HFFc6 (cell line): ENCODE results near the gene ADH4. TPM values are rescaled to one million over a fixed set of nuclear protein-coding genes. Genes with fewer than 3 reads are reported as not detected.
"Not testable (repeated sequence)": the region's sequence is repeated elsewhere in the genome, so short reads cannot be mapped to it uniquely, and the experiment has no call there.

ENCODE experiments used
- DNase-seq: peaks from one replicate; pipeline ENCODE4 v3.0.0-alpha.2; 2018
- H3K27ac Mint-ChIP-seq: 2 replicates; pipeline ENCODE4 v1.8.0; 2020; ENCODE audit warnings: mild to moderate bottlenecking, mixed read lengths
- H3K27me3 Mint-ChIP-seq: 2 replicates; pipeline ENCODE4 v1.8.0; 2021; ENCODE audit warnings: mild to moderate bottlenecking, moderate library complexity, mixed read lengths; ENCODE audit not compliant: insufficient read depth
- H3K36me3 Mint-ChIP-seq: 2 replicates; pipeline ENCODE4 v1.8.0; 2021; ENCODE audit warnings: low read depth, mixed read lengths
- H3K4me1 Mint-ChIP-seq: 2 replicates; pipeline ENCODE4 v1.8.0; 2020; ENCODE audit warnings: low read depth, mixed read lengths
- H3K4me3 Mint-ChIP-seq: 2 replicates; pipeline ENCODE4 v1.8.0; 2020; ENCODE audit warnings: mild to moderate bottlenecking, moderate library complexity, mixed read lengths
- H3K9me3 Mint-ChIP-seq: 2 replicates; pipeline ENCODE4 v1.8.0; 2020; ENCODE audit warnings: mild to moderate bottlenecking, mixed read lengths
- total RNA-seq, 6 experiments: library from RNA; stranded (reverse); fragmentation: NEBNext Ultra II Directional; extraction: Animal tissue kit (Norgen Biotek cat#: 25700); gene quantifications; 2 replicates in 1 of 6; 3 replicates in 5 of 6; pipeline ENCODE4 v1.2.3, GENCODE V29; 2021
- TF ChIP-seq, protein P1 (sequence below): fragments of 200-600 bp; sonication (generic); IDR thresholded peaks from 2 replicates; pipeline ENCODE4 v1.5.0; 2021; ENCODE audit warnings: antibody characterized with exemption, mild to moderate bottlenecking

Gene ADH4
- total RNA-seq, 6 experiments from 2014 or later = not detected

GRCh38 chr4:99120501-99120900 is 23.6 kb downstream of the ADH4 start:
- no peaks in the 10 kb centered on the region for H3K9me3 Mint-ChIP-seq
- no peaks in the 10 kb centered on the region for H3K36me3 Mint-ChIP-seq
- H3K27ac Mint-ChIP-seq = no peak overlapping the region
- DNase-seq = no peak
- peaks cover 7% of the 10 kb centered on the region; the same call in 1 of the 2 replicates for H3K4me1 Mint-ChIP-seq
- H3K27me3 Mint-ChIP-seq = no peaks in the 10 kb centered on the region; the same call in 1 of the 2 replicates
- TF ChIP-seq, protein P1, sequence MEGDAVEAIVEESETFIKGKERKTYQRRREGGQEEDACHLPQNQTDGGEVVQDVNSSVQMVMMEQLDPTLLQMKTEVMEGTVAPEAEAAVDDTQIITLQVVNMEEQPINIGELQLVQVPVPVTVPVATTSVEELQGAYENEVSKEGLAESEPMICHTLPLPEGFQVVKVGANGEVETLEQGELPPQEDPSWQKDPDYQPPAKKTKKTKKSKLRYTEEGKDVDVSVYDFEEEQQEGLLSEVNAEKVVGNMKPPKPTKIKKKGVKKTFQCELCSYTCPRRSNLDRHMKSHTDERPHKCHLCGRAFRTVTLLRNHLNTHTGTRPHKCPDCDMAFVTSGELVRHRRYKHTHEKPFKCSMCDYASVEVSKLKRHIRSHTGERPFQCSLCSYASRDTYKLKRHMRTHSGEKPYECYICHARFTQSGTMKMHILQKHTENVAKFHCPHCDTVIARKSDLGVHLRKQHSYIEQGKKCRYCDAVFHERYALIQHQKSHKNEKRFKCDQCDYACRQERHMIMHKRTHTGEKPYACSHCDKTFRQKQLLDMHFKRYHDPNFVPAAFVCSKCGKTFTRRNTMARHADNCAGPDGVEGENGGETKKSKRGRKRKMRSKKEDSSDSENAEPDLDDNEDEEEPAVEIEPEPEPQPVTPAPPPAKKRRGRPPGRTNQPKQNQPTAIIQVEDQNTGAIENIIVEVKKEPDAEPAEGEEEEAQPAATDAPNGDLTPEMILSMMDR = no peak
- H3K4me3 Mint-ChIP-seq = no peak overlapping the region

- no peak for DNase-seq
- peaks cover 7% of the 10 kb centered on the region; the same call in 1 of the 2 replicates for H3K4me1 Mint-ChIP-seq
Observed at GRCh38 chr4:99117876-99118693, 26.0 kb downstream of the ADH4 start.

DNA sequence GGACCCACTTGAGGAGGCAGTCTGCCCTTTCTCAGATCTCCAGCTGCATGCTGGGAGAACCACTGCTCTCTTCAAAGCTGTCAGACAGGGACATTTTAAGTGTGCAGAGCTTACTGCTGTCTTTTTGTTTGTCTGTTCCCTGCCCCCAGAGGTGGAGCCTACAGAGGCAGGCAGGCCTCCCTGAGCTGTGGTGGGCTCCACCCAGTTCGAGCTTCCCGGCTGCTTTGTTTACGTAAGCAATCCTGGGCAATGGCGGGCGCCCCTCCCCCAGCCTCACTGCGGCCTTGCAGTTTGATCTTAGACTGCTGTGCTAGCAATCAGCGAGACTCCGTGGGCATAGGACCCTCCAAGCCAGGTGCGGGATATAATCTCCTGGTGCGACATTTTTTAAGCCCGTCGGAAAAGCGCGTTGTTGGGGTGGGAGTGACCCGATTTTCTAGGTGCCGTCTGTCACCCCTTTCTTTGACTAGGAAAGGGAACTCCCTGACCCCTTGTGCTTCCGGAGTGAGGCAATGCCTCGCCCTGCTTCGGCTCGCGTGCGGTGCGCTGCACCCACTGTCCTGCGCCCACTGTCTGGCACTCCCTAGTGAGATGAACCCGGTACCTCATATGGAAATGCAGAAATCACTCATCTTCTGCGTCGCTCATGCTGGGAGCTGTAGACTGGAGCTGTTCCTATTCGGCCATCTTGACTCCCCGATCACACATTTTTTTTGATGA is 26.8 kb downstream of the ADH4 start:
- not testable (repeated sequence) for H3K4me3 Mint-ChIP-seq, H3K27ac Mint-ChIP-seq, H3K9me3 Mint-ChIP-seq, H3K36me3 Mint-ChIP-seq, H3K4me1 Mint-ChIP-seq, H3K27me3 Mint-ChIP-seq, DNase-seq

More at GRCh38 chr4:99117876-99118693, 26.0 kb downstream of the ADH4 start:
- H3K27me3 Mint-ChIP-seq = no peaks in the 10 kb centered on the region; the same call in 1 of the 2 replicates
- H3K27ac Mint-ChIP-seq = no peak overlapping the region
- TF ChIP-seq, protein P1 = peak; percentile 81
- H3K4me3 Mint-ChIP-seq = peak overlapping the region; percentile 67
- no peaks in the 10 kb centered on the region for H3K9me3 Mint-ChIP-seq
- H3K36me3 Mint-ChIP-seq = no peaks in the 10 kb centered on the region

DNA sequence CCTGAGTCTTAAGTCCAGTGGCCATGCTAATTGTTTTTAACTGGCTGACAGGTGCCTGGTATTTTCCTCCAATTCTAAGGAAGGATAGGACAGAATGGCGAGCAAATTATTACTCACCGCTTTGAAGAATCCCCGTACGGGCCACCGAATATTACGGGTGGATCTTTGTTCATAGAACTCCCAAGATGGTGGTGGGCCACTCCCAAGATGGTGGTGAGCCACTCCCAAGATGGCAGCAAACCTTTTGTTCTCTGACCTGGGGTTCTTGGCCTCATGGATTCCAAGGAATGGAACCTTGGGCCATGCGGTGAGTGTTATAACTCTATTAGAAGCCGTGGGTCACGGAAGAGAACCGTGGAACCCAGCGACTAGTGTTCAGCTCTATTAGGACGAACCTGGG is 34.8 kb downstream of the ADH4 start:
- H3K4me1 Mint-ChIP-seq = not testable (repeated sequence)

DNA sequence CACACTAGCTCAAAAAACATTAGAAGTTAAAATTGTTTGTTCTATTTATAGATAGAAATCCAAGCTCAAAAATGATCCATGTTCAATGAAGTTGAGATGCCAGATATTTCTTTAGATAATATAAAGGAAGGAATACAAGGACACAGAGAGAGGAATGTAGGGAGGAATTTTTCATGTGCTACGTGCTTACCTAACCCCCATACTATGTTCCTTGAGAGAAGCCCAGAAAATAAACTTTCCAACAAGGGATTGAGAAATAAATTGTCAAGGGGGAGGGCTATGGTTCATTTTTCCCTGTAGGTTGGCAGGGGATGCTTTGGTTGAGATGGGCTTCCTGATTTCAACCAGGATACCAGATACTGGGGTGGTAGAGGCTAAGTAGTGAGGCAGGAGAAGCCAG is 39.9 kb downstream of the ADH4 start:
- no peaks in the 10 kb centered on the region for H3K9me3 Mint-ChIP-seq
- H3K36me3 Mint-ChIP-seq = no peaks in the 10 kb centered on the region
- DNase-seq = no peak
- H3K4me1 Mint-ChIP-seq = peaks cover 26% of the 10 kb centered on the region
- no peaks in the 10 kb centered on the region; the same call in none of the 2 replicates for H3K27me3 Mint-ChIP-seq
- H3K27ac Mint-ChIP-seq = no peak overlapping the region
- no peak overlapping the region for H3K4me3 Mint-ChIP-seq
- TF ChIP-seq, protein P1 = no peak

More for the DNA sequence above, 34.8 kb downstream of the ADH4 start:
- H3K27me3 Mint-ChIP-seq, H3K4me3 Mint-ChIP-seq, H3K27ac Mint-ChIP-seq, H3K36me3 Mint-ChIP-seq, DNase-seq, H3K9me3 Mint-ChIP-seq: not testable (repeated sequence)

GRCh38 chr4:99103166-99103565 is 40.9 kb downstream of the ADH4 start:
- no peak overlapping the region for H3K4me3 Mint-ChIP-seq
- H3K27ac Mint-ChIP-seq = no peak overlapping the region
- H3K9me3 Mint-ChIP-seq = no peaks in the 10 kb centered on the region
- no peaks in the 10 kb centered on the region for H3K36me3 Mint-ChIP-seq
- TF ChIP-seq, protein P1 = no peak
- DNase-seq = no peak
- H3K27me3 Mint-ChIP-seq = no peaks in the 10 kb centered on the region; the same call in none of the 2 replicates
- peaks cover 26% of the 10 kb centered on the region for H3K4me1 Mint-ChIP-seq
